ENCODE data around the gene NCOA6.
"Not testable (repeated sequence)": the region's sequence is repeated elsewhere in the genome, so short reads cannot be mapped to it uniquely, and the experiment has no call there.

The NCOA6 gene

GRCh38 chr20:34774886-34775285, 50.6 kb downstream of the NCOA6 start:
- no peak for DNase-seq (ENCODE audit: low read depth, low spot score)

- DNase-seq (ENCODE audit: low read depth, low spot score): no peak
Observed at GRCh38 chr20:34774449-34774848, 51.0 kb downstream of the NCOA6 start.

- DNase-seq (ENCODE audit: low read depth, low spot score): no peak
Observed at GRCh38 chr20:34773726-34774125, 51.7 kb downstream of the NCOA6 start.

GRCh38 chr20:34772437-34772836, 53.0 kb downstream of the NCOA6 start:
- DNase-seq (ENCODE audit: low read depth, low spot score): no peak

GRCh38 chr20:34771680-34772081, 53.8 kb downstream of the NCOA6 start:
- no peak for DNase-seq (ENCODE audit: low read depth, low spot score)

GRCh38 chr20:34768096-34768495, 57.4 kb downstream of the NCOA6 start:
- DNase-seq (ENCODE audit: low read depth, low spot score): no peak

- DNase-seq (ENCODE audit: low read depth, low spot score): no peak
Observed at GRCh38 chr20:34762031-34762555, 63.4 kb downstream of the NCOA6 start.

- no peak for DNase-seq (ENCODE audit: low read depth, low spot score)
Observed at GRCh38 chr20:34755367-34755766, 70.1 kb downstream of the NCOA6 start.

- no peak for DNase-seq (ENCODE audit: low read depth, low spot score)
Observed at GRCh38 chr20:34754611-34755010, 70.8 kb downstream of the NCOA6 start.

GRCh38 chr20:34753706-34754461, 71.6 kb downstream of the NCOA6 start:
- no peak for DNase-seq (ENCODE audit: low read depth, low spot score)

- DNase-seq (ENCODE audit: low read depth, low spot score): no peak
Observed at GRCh38 chr20:34751453-34751852, 74.0 kb downstream of the NCOA6 start.

GRCh38 chr20:34750484-34750883, 75.0 kb downstream of the NCOA6 start:
- DNase-seq (ENCODE audit: low read depth, low spot score): no peak

GRCh38 chr20:34748709-34749108, 76.7 kb downstream of the NCOA6 start:
- no peak for DNase-seq (ENCODE audit: low read depth, low spot score)

GRCh38 chr20:34747479-34747878, 78.0 kb downstream of the NCOA6 start:
- DNase-seq (ENCODE audit: low read depth, low spot score): no peak

GRCh38 chr20:34746674-34747073, 78.8 kb downstream of the NCOA6 start:
- no peak for DNase-seq (ENCODE audit: low read depth, low spot score)

GRCh38 chr20:34744847-34745246, 80.6 kb downstream of the NCOA6 start:
- DNase-seq (ENCODE audit: low read depth, low spot score): no peak

- no peak for DNase-seq (ENCODE audit: low read depth, low spot score)
Observed at GRCh38 chr20:34744340-34744739, 81.1 kb downstream of the NCOA6 start.

GRCh38 chr20:34743039-34743438, 82.4 kb downstream of the NCOA6 start:
- DNase-seq (ENCODE audit: low read depth, low spot score): no peak

- no peak for DNase-seq (ENCODE audit: low read depth, low spot score)
Observed at GRCh38 chr20:34736106-34736735, 89.2 kb downstream of the NCOA6 start.

- DNase-seq (ENCODE audit: low read depth, low spot score): no peak
Observed at GRCh38 chr20:34732523-34732922, 92.9 kb downstream of the NCOA6 start.

GRCh38 chr20:34729416-34729815, 96.0 kb downstream of the NCOA6 start:
- no peak for DNase-seq (ENCODE audit: low read depth, low spot score)

GRCh38 chr20:34724172-34724571, 101.3 kb downstream of the NCOA6 start:
- DNase-seq (ENCODE audit: low read depth, low spot score): no peak

- DNase-seq (ENCODE audit: low read depth, low spot score): not testable (repeated sequence)
Observed at GRCh38 chr20:34722560-34722959, 102.9 kb downstream of the NCOA6 start.

All from iPS DF 19.7 (cell line).